HG03025 (cell line): ENCODE data around the gene ZNF367.
"Not testable (repeated sequence)": the region's sequence is repeated elsewhere in the genome, so short reads cannot be mapped to it uniquely, and the experiment has no call there.

ENCODE experiments used
- ATAC-seq: cut with Tn5 transposase; IDR thresholded peaks from one replicate; pipeline ENCODE4 v1.9.1; 2021; ENCODE audit warnings: mild to moderate bottlenecking, moderate library complexity; ENCODE audit not compliant: unreplicated experiment, low FRiP score

ZNF367 gene

DNA sequence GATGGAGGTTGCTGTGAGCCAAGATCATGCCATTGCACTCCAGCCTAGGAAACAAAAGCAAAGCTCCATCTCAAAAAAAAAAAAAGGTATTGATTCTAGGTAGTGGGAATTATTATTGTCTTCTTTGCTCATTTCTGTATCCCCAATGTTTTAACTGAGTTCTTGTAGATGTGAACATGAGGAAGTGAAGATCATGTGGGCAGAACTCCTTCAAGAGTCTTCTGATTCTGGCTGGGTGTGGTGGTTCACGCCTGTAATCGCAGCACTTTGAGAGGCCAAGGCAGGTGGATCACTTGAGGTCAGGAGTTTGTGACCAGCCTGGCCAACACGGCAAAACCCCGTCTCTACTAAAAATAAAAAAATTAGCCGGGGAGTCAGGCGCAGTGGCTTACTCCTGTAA, 42.7 kb downstream of the ZNF367 start:
- ATAC-seq: not testable (repeated sequence)

DNA sequence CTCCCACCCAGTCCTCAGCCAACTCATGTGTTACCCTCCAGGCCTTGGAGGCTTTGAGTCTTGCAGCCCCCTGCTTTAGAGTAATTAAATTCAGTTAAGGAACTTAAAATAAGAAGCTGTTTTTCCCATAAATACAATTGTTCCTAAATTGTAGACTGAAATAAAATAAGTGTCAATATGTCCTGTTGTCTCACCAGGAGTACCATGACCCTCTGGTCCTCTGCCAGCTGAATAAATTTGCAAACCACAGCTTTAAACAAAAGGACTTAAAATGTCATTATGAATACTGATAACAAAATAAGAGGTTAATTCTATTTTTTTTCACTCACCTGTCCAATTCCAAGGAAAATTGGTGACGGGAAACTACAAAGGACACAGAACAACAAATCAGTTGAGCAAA, 50.2 kb downstream of the ZNF367 start:
- ATAC-seq: no peak

DNA sequence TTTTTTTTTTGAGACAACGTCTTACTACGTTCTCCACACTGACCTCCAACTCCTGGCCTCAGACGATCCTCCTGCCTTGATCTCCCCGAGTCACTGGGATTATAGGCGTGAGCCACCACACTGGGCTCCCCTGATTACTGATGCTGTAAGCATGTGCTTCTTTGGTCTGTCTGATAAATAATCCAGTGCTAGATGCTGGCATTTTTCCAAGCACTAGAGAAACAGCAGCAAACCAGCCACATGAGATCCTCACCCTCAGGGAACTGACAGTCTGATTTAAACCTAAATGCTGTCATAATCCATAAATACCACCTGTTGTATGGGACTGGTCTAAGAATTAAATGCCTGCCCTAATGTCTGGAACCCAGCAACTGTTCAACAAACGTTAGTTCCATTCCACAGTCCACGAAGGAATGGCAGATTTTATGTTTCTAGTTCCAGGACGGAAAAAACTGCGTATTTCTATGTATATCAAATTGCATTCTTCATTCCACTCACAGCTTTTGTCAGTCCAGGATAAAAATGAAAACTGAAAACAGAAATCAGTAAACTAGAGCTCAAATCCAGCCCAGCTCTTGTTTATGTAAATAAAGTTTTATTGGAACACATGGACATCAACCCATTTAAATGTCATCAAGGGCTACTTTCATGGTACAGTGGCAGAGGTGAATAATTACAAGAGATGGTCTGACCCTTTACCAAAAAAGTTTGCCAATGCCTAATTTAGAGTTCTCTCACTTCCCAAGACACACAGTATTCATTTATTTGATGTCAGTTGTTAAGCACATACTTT, 54.8 kb downstream of the ZNF367 start:
- ATAC-seq: no peak

DNA sequence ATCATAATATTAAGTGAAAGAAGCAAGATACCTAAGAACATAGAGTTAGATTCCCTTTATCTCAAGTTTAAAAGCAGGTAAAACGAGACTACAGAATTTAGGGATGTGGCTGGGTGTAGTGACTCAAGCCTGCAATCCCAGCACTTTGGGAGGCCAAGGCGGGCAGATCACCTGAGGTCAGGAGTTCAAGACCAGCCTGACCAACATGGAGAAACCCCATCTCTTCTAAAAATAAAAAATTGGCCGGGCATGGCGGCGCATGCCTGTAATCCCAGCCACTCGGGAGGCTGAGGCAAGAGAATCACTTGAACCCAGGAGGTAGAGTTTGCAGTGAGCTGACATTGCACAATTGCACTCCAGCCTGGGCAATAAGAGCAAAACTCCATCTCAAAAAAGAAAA, 56.1 kb downstream of the ZNF367 start:
- ATAC-seq: not testable (repeated sequence)

DNA sequence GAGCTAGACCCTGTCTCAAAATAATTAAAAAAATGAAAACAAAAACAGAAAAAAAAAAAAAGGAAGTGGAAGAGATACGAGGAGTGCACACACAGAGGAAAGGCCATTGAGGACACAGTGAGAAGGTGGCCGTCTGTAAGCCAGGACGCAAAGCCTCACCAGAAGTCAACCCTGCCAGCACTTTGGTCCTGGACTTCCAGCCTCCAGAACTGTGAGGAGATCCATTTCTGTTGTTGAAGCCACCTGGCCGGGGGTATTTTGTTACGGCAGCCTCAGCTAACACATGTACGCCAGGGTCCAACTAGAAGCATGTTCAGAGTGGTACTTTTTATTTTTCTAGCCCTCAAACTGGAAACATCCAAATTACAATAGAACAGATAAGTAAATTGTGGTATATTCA, 56.5 kb downstream of the ZNF367 start:
- ATAC-seq: no peak

- no peak for ATAC-seq
Measured at GRCh38 chr9:96360976-96361375, 57.2 kb downstream of the ZNF367 start.

GRCh38 chr9:96360523-96360922, 57.6 kb downstream of the ZNF367 start:
- not testable (repeated sequence) for ATAC-seq

DNA sequence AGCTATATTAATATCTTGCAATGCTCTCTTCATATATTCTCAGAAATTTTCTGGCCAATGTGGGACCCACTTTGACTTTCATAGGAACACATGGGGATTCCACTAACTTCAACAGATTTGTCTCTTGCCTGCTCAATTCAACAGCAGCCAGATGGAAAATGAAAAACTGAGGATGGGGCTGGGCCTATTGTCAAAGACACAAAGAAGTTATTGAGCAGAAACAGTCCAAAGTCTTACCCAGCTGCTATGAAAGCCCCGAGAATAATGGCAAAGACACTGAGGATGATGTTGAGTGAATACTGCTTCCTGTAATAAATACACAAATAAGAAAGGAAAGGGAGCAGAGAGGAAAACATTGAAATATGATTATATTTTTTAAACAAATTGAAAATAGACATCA, 67.3 kb downstream of the ZNF367 start:
- no peak for ATAC-seq

- ATAC-seq: no peak
Measured at GRCh38 chr9:96348261-96348660, 69.9 kb downstream of the ZNF367 start.

GRCh38 chr9:96345551-96345950, 72.6 kb downstream of the ZNF367 start:
- no peak for ATAC-seq

- no peak for ATAC-seq
Measured at GRCh38 chr9:96344458-96345180, 73.6 kb downstream of the ZNF367 start.

DNA sequence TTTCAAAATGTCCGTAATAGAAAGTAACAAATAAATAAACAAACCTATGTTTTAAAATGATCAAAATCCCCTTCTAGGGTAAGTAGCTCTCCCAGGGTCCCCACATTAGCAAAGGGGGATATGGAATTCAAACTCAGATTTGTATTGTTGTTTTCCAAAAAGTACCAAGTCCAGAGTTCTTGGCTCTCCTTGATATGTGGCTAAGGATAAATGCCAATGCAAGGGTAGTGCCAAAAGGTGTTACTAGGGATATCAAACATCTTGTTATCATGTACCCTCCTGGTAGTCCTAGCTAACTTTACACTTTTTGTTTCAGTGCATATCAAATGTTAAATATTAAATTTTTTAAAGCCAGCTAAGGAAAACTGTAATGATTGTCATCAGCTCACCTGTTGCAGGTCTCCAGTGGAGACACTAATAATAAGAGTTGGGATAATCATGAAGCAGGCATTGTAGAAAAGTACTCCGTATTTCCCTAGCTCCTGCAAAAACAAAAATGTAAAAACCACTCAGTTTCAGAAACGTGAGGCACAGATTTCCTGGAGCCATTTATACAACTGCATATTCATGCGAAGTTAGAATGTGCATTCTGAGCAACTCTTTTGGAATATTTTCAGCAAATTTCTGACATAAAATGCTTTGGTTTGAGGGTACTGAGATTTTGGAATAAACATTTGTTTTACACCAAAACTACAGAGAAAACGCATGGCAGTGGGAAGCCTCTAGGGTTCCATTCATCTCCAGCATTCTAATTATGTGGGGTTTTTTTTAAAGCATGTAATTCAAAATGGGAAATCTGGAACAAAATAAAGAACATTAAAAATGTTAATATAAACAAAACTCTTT, 74.4 kb downstream of the ZNF367 start:
- ATAC-seq: no peak

- no peak for ATAC-seq
Measured at GRCh38 chr9:96342571-96343245, 75.5 kb downstream of the ZNF367 start.

- no peak for ATAC-seq
Measured at GRCh38 chr9:96340707-96341106, 77.5 kb downstream of the ZNF367 start.

- ATAC-seq: no peak
Measured at GRCh38 chr9:96338299-96338698, 79.9 kb downstream of the ZNF367 start.
